GM18508 (cell line): Measurements from ENCODE around the gene GDPD5.
"Not testable (repeated sequence)": the region's sequence is repeated elsewhere in the genome, so short reads cannot be mapped to it uniquely, and the experiment has no call there.

Source experiments
- ATAC-seq: cut with Tn5 transposase; IDR thresholded peaks from one replicate; pipeline ENCODE4 v1.9.1; 2021; ENCODE audit warnings: moderate number of reproducible peaks; ENCODE audit not compliant: insufficient read depth, unreplicated experiment

GDPD5 gene

DNA sequence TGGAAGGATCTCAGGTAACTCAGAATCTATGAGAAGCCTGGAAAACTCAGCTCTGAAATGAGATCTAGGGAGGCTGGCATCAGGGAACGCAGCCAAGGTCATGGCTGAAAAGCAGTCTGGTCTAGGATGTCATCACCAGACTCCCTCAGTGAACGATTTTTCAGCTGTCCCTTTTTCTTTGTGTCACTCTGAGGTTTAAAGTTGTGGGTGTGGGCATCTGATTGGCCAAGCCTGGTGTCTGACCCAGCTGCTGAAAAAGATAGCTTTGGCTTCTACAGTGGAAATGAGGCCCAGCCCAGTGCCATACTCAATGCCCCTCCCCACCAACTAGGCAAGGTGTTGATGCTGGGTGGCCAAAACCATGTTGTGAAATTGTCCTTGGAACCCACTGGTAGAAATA, 111.9 kb downstream of the GDPD5 start:
- ATAC-seq, result no peak

DNA sequence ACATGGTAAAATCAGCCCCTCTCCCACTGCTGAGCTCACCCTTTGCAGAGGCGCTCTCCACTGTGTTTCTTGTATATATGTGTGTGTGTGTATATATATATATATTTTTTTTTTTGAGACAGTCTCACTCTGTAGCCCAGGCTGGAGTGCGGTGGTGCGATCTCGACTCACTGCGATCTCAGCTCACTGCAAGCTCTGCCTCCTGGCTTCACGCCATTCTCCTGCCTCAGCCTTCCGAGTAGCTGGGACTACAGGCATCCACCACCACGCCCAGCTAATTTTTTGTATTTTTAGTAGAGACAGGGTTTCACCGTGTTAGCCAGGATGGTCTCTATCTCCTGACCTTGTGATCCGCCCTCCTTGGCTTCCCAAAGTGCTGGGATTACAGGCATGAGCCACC, 112.6 kb downstream of the GDPD5 start:
- ATAC-seq, result not testable (repeated sequence)

- not testable (repeated sequence) for ATAC-seq
Measured at GRCh38 chr11:75409971-75410370, 115.8 kb downstream of the GDPD5 start.

DNA sequence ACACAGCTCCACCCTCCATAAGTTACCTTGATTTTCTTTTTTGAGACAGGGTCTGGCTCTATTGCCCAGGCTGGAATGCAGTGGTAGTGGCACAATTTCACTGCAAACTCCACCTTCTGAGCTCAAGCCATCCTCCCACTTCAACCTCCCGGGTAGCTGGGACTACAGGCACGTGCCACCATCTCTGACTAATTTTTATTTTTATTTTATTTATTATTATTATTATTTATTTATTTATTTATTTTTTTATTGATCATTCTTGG, 116.9 kb downstream of the GDPD5 start:
- no peak for ATAC-seq

DNA sequence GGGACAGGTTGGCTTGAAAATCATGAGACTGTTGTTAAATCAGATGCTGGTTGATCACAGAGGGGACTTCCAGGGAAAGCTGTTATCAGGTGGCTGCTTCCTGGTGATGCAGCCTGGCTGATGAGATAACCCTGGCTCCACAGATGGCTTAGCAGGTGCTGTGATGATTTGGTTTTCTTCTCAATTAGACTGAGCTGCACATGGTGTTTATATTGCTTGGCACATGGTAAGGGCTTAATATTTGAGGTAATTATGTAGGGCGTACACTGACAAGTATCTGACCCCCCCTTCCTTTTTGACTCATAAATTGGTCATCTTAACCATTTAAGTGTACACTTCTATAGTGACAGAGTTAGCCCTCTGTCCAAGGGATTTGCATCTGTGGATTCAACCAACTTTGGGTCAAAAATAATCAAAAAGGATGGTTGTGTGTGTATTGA, 119.4 kb downstream of the GDPD5 start:
- ATAC-seq, result no peak

GRCh38 chr11:75403983-75404658, 121.6 kb downstream of the GDPD5 start:
- ATAC-seq, result no peak

GRCh38 chr11:75403037-75403436, 122.7 kb downstream of the GDPD5 start:
- ATAC-seq, result no peak

DNA sequence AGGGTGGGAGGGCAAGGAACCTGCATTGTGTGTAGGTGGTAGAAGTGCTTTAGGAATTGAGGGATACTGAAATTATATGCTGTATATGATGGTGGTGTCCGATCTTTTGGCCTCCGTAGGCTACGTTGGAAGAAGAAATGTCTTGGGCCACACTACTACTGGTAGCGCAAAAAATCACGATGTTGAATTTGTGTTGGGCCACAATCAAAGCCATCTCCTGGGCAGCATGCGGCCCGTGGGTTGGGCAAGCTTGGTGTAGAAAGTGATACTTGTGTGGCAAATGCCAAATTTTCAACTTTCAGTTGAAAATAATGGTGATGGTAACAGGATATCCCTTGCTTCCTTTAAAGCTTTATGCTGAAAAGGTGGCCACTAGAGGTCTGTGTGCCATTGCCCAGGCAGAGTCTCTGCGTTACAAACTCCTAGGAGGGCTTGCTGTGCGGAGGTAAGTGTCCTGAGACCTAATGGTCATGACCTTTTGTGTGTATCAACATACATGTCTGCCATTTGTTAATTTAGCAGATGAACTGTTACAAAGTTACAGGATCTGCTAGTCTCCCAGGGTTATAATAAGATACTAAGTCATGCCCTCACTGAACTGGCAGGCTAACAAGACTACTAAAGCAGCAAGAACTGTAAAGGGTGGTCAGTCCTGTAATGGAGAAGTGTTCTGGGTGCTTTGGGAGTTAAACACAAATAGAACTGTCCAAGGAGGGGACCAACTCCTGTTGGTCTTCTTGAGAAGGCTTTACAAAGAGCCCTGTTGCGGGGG, 123.6 kb downstream of the GDPD5 start:
- ATAC-seq, result no peak

DNA sequence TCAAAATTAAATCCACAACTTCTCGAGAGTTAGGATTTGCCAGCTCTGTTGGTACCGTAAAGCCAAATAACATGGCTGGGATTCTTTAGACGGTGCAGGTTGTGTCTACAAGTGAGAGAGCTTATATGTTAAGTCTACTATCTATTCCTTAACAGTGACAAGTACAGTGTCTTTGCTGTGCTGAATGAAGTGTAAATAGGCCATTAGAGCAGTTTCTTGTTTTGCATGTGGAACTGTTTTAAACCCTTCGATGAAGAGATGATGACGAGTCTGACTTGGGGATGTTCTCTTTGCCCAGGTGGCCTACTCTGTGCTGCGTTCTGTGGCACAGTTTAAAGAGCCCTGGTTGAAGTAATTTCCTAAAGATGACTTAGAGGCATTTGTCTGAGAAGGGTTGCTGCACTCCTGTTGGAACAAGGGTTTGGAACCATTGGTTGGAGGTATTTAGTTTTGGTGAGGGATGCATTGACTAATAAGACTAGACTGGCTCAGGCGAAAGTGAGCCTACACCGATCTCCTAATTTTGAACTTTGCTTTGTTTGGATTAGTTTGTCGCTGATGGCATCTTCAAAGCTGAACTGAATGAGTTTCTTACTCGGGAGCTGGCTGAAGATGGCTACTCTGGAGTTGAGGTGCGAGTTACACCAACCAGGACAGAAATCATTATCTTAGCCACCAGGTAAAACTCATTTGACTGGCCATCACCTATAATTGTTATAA, 125.4 kb downstream of the GDPD5 start:
- no peak for ATAC-seq

- ATAC-seq, result peak; percentile 69
Measured at GRCh38 chr11:75399344-75400145, 126.2 kb downstream of the GDPD5 start, which contains the start of gene RPS3. TSS of gene RPS3 (plus strand) at chr11:75399518. CDS start at chr11:75399548, 30 bp downstream.

DNA sequence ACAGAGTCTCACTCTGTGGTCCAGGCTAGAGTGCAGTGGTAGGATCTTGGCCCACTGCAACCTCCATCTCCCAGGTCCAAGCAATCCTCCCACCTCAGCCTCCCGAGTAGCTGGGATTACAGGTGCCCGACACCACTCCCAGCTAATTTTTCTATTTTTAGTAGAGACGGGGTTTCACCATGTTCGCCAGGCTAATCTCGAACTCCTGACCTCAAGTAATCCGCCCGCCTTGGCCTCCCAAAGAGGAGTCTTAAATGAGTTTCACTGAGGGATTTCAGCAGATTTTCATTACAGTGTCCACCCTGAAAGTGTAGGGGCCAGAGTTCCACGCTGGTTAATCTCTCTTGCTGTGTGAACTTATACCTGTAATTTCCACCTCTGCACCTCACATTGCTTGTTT, 126.8 kb downstream of the GDPD5 start:
- no peak for ATAC-seq

DNA sequence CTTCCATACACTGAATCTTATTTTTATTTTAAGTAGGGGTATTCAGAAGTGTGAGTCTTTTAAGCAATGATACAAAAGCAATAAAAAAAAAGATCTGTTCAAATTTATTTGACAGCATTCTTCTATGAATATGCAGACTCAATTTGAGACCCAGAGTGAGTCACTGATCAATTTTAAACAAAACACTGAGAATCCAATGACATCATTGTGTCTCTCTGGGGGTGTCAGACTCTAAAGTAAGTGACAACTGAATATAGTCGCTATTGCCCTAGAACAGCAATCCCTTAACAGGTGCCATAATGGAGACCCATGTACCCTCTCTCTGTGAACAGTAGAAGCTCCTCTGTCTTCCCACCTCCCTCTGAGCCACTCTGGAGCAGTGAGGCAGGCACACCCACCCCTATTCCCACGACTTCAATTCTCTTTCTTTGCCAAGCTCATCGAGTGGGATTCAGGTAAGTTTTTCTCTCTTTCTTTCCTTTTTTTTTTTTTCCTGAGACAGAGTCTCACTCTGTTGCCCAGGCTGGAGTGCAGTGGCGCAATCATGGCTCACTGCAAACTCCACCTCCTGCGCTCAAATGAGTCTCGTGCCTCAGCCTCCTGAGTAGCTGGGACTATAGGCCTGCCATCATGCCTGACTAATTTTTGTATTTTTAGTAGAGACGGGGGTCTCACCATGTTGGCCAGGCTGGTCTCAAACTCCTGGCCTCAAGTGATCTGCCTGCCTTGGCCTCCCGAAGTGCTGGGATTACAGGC, 131.5 kb downstream of the GDPD5 start:
- no peak for ATAC-seq

GRCh38 chr11:75389925-75390324, 135.8 kb downstream of the GDPD5 start:
- ATAC-seq, result no peak

GRCh38 chr11:75389276-75389605, 136.5 kb downstream of the GDPD5 start:
- ATAC-seq, result no peak

DNA sequence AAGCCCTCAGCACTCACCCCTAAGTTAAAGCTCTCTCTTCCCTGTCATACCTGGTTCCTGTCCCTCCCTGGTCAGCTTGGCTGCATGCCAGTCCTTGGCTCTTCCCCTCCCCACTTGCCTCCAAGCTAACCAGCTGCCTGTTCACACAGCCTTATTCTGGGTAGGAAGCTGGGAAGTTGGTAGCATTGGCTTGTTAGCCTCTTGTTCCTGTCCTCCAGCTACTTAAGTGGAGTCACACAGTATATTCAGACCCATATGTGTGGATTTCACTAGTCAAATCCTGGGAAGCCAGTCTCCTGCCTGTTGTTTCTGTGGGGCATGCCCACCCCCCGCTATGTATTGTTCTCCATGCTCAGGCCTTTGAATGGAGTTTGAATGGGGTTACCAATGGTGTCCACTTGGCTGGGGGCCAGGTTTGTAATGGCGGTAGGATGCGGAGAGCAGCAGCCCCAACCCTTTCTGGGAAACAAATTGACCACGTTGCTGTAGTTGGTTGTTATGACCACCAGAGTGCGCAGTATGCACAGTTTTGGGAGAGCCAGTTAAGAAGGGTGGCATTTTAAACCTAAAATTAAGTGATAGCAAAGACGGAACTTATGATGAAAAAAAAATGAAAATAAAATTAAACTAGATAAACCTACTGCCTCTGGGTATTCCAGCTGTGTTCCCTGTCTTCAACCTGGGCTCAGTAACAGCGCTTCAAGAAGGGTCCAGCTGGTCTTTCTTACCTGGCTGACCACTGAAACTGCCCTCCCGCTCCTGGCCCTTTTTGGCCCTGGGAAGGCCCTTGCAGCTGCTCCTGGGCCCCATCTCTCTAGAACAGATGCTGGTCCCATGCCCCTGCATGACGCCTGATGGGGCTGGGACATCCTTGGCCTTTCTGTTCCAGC, 137.1 kb downstream of the GDPD5 start:
- ATAC-seq, result no peak

DNA sequence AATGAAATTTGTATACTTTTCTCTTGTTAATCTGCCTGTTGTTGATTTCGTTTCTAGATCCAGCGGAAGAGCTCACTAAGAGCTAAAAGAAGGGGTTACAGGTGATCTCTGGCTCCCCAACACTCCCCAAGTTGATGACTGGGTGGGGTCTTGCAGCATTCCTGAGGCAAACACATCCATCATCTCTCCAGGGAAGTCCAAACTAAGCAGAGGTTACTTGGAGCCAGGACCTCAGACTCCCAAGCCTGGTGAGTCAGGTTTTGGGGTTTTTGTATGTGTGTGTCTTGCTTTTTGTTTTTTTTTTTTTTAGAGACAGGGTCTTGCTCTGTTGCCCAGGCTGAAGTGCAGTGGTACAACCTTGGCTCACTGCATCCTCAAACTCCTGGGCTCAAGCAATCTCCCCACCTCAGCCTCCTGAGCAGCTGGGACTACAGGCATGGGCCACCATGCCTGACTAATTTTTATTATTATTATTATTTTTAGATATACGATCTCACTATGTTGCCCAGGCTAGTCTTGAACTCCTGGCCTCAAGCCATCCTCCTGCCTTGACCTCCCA, 137.9 kb downstream of the GDPD5 start:
- no peak for ATAC-seq

DNA sequence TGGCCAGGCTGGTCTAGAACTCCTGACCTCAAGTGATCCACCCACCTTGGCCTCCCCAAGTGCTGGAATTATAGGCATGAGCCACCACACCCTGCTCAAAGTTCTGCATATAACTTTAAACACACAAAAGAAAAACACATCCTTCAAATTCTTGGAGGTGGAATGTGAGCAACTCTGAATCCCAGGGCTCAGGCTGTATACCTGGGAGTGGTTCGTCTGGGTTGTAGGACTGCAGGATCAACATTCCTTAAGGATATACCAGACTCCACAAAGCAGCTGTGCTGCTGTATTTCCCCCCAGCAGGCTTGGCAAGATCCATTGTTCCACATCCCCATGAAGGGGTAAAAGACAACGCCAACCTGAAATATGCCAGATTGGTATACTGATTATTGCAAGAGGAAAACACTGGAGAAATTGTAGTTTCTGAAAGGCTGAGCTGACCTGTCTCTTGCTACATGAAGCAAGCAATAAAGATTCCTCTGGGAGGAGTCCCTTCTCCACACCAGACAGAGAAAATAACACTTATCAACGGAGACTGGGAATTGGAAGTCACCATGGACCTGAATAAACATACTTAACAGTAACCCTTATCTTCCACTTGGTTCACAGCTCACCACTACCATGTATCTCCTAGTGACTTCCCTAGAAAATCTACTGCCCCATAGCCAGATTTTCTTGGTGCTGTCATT, 138.7 kb downstream of the GDPD5 start:
- no peak for ATAC-seq
